Measurements from ENCODE around the gene ZXDC. TPM values are rescaled to one million over a fixed set of nuclear protein-coding genes. Genes with fewer than 3 reads are reported as not detected.

Gene ZXDC
- total RNA-seq, 1 donor from 2014 or later: 25.4 TPM

DNA sequence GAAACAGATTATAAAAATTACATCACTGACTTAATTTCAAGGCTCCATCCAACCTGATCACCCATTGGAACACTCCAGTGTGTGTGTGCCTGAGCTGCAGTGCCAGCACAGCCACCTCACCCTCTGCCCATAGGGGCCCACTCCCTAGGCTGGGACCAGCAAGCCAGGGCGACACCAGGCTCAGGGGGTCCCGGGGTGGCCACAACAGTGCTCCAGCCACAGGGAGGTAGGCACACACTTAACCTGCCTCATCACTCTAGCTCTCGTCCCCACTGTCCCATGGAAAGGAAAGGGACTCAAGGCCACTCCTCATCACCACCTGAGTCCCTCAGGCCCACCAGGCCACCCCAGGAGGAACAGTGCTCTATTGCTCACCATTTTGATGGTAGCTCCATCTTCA lies 24.9 kb downstream of the ZXDC start:
- H3K27me3 Mint-ChIP-seq (ENCODE audit: unreplicated experiment): no peaks in the 10 kb centered on the region
- TF ChIP-seq, protein P1, sequence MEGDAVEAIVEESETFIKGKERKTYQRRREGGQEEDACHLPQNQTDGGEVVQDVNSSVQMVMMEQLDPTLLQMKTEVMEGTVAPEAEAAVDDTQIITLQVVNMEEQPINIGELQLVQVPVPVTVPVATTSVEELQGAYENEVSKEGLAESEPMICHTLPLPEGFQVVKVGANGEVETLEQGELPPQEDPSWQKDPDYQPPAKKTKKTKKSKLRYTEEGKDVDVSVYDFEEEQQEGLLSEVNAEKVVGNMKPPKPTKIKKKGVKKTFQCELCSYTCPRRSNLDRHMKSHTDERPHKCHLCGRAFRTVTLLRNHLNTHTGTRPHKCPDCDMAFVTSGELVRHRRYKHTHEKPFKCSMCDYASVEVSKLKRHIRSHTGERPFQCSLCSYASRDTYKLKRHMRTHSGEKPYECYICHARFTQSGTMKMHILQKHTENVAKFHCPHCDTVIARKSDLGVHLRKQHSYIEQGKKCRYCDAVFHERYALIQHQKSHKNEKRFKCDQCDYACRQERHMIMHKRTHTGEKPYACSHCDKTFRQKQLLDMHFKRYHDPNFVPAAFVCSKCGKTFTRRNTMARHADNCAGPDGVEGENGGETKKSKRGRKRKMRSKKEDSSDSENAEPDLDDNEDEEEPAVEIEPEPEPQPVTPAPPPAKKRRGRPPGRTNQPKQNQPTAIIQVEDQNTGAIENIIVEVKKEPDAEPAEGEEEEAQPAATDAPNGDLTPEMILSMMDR (IDR thresholded peaks at IDR 0.05; ENCODE audit: unreplicated experiment): no peak
- H3K27ac Mint-ChIP-seq (ENCODE audit: unreplicated experiment): no peak overlapping the region
- H3K4me3 Mint-ChIP-seq (ENCODE audit: unreplicated experiment): no peak overlapping the region
- no peaks in the 10 kb centered on the region for H3K9me3 Mint-ChIP-seq (ENCODE audit: unreplicated experiment)
- peaks cover 22% of the 10 kb centered on the region for H3K4me1 Mint-ChIP-seq (ENCODE audit: unreplicated experiment)
- H3K36me3 Mint-ChIP-seq (ENCODE audit: low read depth, unreplicated experiment): peaks cover 18% of the 10 kb centered on the region
- DNase-seq (ENCODE audit: low spot score): no peak

DNA sequence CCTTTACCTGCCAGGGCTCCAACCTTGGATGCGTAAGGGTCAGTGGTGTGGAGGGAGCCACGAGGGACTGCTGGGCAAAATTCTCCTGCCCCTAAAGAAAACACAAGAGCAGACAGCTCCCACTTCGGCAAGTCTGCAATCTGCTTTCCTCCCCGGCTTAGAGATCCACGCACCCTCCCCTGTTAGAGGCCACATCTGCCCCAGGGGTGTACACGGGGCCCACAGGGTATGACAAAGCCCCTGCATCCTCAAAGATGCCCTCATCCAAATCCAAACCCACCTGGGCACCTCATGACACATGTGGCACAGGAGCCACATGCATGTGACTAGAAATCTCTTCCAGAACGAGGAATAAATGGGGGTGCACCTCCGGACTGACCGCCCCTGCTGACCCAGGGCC lies 25.5 kb downstream of the ZXDC start:
- TF ChIP-seq, protein P1 (IDR thresholded peaks at IDR 0.05; ENCODE audit: unreplicated experiment): no peak
- Mint-ChIP-seq H3K27me3 (ENCODE audit: unreplicated experiment) (no peaks in the 10 kb centered on the region), H3K36me3 (ENCODE audit: low read depth, unreplicated experiment) (peaks cover 15% of the 10 kb centered on the region), H3K4me3 (ENCODE audit: unreplicated experiment) (no peak overlapping the region), H3K27ac (ENCODE audit: unreplicated experiment) (no peak overlapping the region), H3K4me1 (ENCODE audit: unreplicated experiment) (peaks cover 22% of the 10 kb centered on the region), H3K9me3 (ENCODE audit: unreplicated experiment) (no peaks in the 10 kb centered on the region)
- no peak for DNase-seq (ENCODE audit: low spot score)

DNA sequence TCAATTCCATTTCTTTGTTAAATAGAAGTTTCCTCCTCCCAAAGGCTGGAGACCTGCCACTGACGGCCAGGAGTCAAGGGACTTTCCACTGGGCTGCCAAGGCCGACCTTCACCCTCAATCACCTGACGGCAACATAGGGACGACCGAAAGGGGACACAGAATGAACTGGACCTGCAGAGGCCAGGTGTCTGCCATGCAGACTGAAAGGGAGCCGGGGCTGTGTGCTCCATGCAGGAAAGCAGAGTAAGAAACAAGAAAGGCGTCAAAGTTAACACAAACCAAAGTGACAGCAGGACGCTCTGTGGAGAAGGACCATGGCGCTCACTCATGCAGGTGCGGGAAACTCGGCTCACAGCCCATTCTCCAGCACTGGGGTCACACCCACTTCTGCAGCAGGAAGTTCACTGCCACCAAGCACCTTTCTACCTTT lies 26.1 kb downstream of the ZXDC start:
- peaks cover 20% of the 10 kb centered on the region for H3K4me1 Mint-ChIP-seq (ENCODE audit: unreplicated experiment)
- no peak overlapping the region for H3K27ac Mint-ChIP-seq (ENCODE audit: unreplicated experiment)
- H3K4me3 Mint-ChIP-seq (ENCODE audit: unreplicated experiment): no peak overlapping the region
- H3K27me3 Mint-ChIP-seq (ENCODE audit: unreplicated experiment): no peaks in the 10 kb centered on the region
- TF ChIP-seq, protein P1 (IDR thresholded peaks at IDR 0.05; ENCODE audit: unreplicated experiment): no peak
- no peaks in the 10 kb centered on the region for H3K9me3 Mint-ChIP-seq (ENCODE audit: unreplicated experiment)
- peaks cover 14% of the 10 kb centered on the region for H3K36me3 Mint-ChIP-seq (ENCODE audit: low read depth, unreplicated experiment)
- DNase-seq (ENCODE audit: low spot score): no peak

DNA sequence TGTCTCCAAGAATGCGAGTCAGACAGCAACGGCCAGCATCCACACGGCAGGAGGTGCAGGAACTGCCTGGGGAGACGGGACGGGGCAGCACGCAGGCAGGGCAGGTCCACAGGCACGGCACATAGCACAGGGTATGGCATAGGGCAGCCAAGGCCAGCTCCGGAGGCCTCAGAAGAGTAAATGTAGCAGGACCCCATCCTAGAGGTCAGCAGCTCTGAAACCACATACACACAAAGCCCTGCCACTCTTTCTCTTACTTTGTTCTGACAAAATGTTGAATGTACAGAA lies 26.9 kb downstream of the ZXDC start:
- Mint-ChIP-seq H3K36me3 (ENCODE audit: low read depth, unreplicated experiment) (peaks cover 14% of the 10 kb centered on the region), H3K27ac (ENCODE audit: unreplicated experiment) (no peak overlapping the region), H3K4me1 (ENCODE audit: unreplicated experiment) (peaks cover 15% of the 10 kb centered on the region), H3K4me3 (ENCODE audit: unreplicated experiment) (no peak overlapping the region), H3K27me3 (ENCODE audit: unreplicated experiment) (no peaks in the 10 kb centered on the region), H3K9me3 (ENCODE audit: unreplicated experiment) (no peaks in the 10 kb centered on the region)
- no peak for DNase-seq (ENCODE audit: low spot score)
- TF ChIP-seq, protein P1 (IDR thresholded peaks at IDR 0.05; ENCODE audit: unreplicated experiment): no peak

DNA sequence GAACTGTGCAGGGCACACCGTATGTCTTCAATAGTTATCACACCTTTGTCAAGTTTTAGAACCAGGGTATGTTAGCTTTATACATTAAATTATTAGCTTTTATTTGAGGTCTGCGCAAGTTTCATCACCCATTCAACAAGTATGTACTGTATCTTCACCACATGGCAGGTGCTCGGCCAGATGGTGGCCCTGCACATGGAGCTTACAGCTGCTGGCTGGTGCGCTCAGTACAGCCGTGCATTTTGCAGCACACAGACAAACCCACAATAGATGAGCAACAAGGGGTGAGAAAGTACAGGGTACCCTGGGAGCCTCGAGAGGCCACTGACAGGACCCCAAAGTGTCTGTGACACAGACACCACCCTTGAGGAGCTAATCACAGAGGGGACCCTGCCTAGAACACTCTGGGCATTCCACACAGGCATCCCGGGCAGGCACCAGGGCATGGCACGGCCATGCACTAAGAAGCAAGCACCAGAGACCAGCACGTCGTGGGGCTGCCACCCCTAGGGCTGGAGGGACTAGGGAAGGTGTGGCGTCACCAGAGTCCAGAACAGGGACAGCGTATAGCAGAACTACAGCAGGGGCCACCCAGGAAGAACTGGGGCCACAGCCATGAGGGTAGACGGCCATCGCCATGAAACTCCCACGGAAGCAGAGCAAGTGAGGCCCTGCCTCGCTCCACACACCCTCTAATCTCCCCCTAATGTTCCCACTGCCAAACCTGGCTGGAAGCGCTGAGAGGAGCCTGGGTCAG lies 27.4 kb downstream of the ZXDC start:
- DNase-seq (ENCODE audit: low spot score): no peak
- Mint-ChIP-seq H3K4me1 (ENCODE audit: unreplicated experiment) (peaks cover 15% of the 10 kb centered on the region), H3K36me3 (ENCODE audit: low read depth, unreplicated experiment) (peaks cover 14% of the 10 kb centered on the region), H3K27me3 (ENCODE audit: unreplicated experiment) (no peaks in the 10 kb centered on the region), H3K9me3 (ENCODE audit: unreplicated experiment) (no peaks in the 10 kb centered on the region), H3K27ac (ENCODE audit: unreplicated experiment) (no peak overlapping the region), H3K4me3 (ENCODE audit: unreplicated experiment) (no peak overlapping the region)
- TF ChIP-seq, protein P1 (IDR thresholded peaks at IDR 0.05; ENCODE audit: unreplicated experiment): no peak
